Measurements from ENCODE around the gene PCDHGA2. TPM values are rescaled to one million over a fixed set of nuclear protein-coding genes. Genes with fewer than 3 reads are reported as not detected.
A peak's percentile ranks its signal among the peaks of the same experiment; 100 is the strongest.

Gene PCDHGA2
- total and polyA plus RNA-seq, 9 of the 15 experiments (the other 6 are each of a cell fraction or from before 2014, with no cell fraction given): 0.07 to 0.27 (median 0.15) TPM; not detected in 2

DNA sequence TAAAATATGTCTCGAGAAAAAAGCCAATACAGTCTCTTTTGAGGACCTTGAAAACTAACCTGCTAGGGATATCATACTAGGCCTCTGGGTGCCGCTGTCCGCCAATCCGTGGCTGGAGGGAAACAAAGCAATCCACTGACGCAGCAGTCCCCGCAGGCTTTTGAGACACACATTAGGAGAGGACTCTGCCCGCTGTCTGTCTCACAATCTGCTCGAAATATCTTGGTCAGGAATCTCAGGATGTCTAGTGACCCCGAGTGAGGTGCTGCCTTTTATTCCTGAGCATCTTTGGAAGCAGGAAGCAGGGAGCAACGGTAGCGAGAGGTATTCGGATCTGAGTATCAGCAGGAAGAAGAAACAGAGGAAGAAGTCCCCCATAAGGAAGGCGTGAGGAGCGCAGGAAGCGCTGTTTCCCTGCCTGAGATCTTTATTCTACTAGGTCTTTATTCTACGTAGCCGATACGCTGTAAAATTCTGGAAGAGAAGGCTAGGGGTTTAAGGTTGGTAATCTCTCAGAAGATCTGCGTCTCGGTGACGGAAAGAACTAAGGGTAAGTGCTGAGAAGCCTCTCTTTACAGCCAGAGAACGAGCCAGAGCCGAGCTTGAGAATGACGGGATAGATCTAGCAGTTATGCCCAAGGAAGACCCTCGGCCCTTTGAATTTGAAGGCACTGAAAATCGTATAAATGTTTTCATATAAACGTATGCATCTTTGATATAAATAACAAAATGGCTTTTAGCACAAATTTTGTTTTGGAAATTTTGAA is 12.3 kb upstream of the PCDHGA2 start (continued):
- TF ChIP-seq DEAF1 (CRISPR knock-in tag; IDR thresholded peaks at IDR 0.05) (peak; percentile 55), USF1 (CRISPR knock-in tag; IDR thresholded peaks at IDR 0.05) (no peak), RAD21 (CRISPR knock-in tag; conservative IDR thresholded peaks at IDR 0.05 in 1 of 2, IDR thresholded peaks at IDR 0.05 in 1 of 2) (peak; percentile 62), POLR2B (IDR thresholded peaks at IDR 0.05; ENCODE audit: low read depth, partially characterized antibody) (peak; percentile 59), NRF1 (conservative IDR thresholded peaks at IDR 0.05 in 1 of 2, IDR thresholded peaks at IDR 0.05 in 1 of 2) (peak; percentile 33 to 54; a peak in 3 of 4 replicates), GATA2 (CRISPR knock-in tag; IDR thresholded peaks at IDR 0.05) (peak; percentile 51; the same call in 1 of the 2 replicates), CREM (IDR thresholded peaks at IDR 0.05; ENCODE audit: low read depth) (0 out of 2 replicates have a peak, but pooled peaks have one; percentile 70), ZNF134 (CRISPR knock-in tag; conservative IDR thresholded peaks at IDR 0.05) (no peak), EP300 (IDR thresholded peaks at IDR 0.05; ENCODE audit: low read length) (peak; percentile 22; the same call in 1 of the 2 replicates), TBP (optimal IDR thresholded peaks at IDR 0.05; ENCODE audit: low read depth, low read length) (peak; percentile 64), CTCF (IDR thresholded peaks at IDR 0.05 in 2 of 3, conservative IDR thresholded peaks at IDR 0.05 in 1 of 3; ENCODE audit: insufficient read depth in 2 of 3, low read depth in 1 of 3, low read length in 3 of 3) (peak; percentile 83 to 90 (median 88)), MAFG (tag; conservative IDR thresholded peaks at IDR 0.05) (peak; percentile 50; the same call in 1 of the 2 replicates), MAFF (IDR thresholded peaks at IDR 0.05; ENCODE audit: low read length) (peak; percentile 37; the same call in 1 of the 2 replicates), NR2C1 (IDR thresholded peaks at IDR 0.05) (no peak), NR2C1 (tag; IDR thresholded peaks at IDR 0.05) (no peak), MYC (IDR thresholded peaks at IDR 0.05; ENCODE audit: low read depth, low read length) (0 out of 2 replicates have a peak, but pooled peaks have one; percentile 24), MYC (CRISPR knock-in tag; IDR thresholded peaks at IDR 0.05; ENCODE audit: borderline replicate concordance, low read depth) (no peak)
- TF ChIP-seq, protein P1, sequence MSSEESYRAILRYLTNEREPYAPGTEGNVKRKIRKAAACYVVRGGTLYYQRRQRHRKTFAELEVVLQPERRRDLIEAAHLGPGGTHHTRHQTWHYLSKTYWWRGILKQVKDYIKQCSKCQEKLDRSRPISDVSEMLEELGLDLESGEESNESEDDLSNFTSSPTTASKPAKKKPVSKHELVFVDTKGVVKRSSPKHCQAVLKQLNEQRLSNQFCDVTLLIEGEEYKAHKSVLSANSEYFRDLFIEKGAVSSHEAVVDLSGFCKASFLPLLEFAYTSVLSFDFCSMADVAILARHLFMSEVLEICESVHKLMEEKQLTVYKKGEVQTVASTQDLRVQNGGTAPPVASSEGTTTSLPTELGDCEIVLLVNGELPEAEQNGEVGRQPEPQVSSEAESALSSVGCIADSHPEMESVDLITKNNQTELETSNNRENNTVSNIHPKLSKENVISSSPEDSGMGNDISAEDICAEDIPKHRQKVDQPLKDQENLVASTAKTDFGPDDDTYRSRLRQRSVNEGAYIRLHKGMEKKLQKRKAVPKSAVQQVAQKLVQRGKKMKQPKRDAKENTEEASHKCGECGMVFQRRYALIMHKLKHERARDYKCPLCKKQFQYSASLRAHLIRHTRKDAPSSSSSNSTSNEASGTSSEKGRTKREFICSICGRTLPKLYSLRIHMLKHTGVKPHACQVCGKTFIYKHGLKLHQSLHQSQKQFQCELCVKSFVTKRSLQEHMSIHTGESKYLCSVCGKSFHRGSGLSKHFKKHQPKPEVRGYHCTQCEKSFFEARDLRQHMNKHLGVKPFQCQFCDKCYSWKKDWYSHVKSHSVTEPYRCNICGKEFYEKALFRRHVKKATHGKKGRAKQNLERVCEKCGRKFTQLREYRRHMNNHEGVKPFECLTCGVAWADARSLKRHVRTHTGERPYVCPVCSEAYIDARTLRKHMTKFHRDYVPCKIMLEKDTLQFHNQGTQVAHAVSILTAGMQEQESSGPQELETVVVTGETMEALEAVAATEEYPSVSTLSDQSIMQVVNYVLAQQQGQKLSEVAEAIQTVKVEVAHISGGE (CRISPR knock-in tag; IDR thresholded peaks at IDR 0.05): no peak
